Heart left ventricle (tissue), 13 donors: ENCODE data around the gene RTN3.

ENCODE experiments used
- POLR2A ChIP-seq, 2 donors: fragments of 450-650 bp; IDR thresholded peaks; one replicate each; pipeline ENCODE4 v1.6.1; 2017; ENCODE audit warnings: antibody characterized with exemption in 2 of 2, mild to moderate bottlenecking in 2 of 2, moderate library complexity in 2 of 2
- TF ChIP-seq, protein P1 (sequence below), 12 donors: fragments of 200-600 bp; sonication (generic) in 4 of 12; IDR thresholded peaks; one replicate each; pipeline versions ENCODE4 v1.5.0 to v1.8.0; 2018 to 2022; ENCODE audit warnings: antibody characterized with exemption in 12 of 12, mild to moderate bottlenecking in 5 of 12
- donor health status: ischemic (EF 13 %, LVEDD 7.1; RV severe dilation, severe dysfunction).
- donor health status: DM: no; HTN: yes; CAD: no.
- donor health status: DM: no; HTN: no; CAD: no.
- donor health status: ischemic (EF 25% LVEDD 6.9; RV normal size, moderate dysfunction).
- donor health status: ischemic (EF 25% LVEDD 5.7; RV mildly dilated, moderate dysfunction).
- donor health status: ischemic (EF 35%, LVEDD 5.7; RV mildly dilated, moderate dysfunction).
- donor health status: nonischemic (EF 11% LVEDD 7.7; RV severe dilation, severe dysfunction).
- donor health status: DM: yes; HTN: yes; CAD: no.
- donor health status: PGD.
- donor health status: ischemic (EF 29% LVEDD 5.4; RV normal size, mild dysfunction).
- donor health status: nonischemic (EF 23%, LVEDD 6.1; RV moderate dilation, normal function).

DNA sequence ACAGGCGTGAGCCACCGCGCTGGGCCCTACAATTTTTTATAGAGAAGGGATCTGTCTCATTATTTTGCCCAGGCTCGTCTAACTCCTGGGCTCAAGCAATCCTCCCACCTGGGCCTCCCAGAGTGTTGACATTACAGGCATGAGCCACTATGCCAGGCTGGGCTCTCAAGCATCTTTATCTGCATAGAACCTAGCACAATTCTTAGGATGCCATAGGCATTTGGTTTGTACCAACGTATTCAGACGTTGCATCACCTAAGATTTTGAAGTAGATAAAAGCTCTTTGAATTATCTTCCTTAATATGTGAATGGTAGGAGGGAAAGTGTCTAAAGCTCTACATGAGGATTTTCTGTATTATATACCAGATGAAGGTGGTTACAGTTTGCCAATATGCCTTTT lies 30.5 kb downstream of the RTN3 start:
- TF ChIP-seq, protein P1, sequence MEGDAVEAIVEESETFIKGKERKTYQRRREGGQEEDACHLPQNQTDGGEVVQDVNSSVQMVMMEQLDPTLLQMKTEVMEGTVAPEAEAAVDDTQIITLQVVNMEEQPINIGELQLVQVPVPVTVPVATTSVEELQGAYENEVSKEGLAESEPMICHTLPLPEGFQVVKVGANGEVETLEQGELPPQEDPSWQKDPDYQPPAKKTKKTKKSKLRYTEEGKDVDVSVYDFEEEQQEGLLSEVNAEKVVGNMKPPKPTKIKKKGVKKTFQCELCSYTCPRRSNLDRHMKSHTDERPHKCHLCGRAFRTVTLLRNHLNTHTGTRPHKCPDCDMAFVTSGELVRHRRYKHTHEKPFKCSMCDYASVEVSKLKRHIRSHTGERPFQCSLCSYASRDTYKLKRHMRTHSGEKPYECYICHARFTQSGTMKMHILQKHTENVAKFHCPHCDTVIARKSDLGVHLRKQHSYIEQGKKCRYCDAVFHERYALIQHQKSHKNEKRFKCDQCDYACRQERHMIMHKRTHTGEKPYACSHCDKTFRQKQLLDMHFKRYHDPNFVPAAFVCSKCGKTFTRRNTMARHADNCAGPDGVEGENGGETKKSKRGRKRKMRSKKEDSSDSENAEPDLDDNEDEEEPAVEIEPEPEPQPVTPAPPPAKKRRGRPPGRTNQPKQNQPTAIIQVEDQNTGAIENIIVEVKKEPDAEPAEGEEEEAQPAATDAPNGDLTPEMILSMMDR (IDR thresholded peaks at IDR 0.05), result no peak
- TF ChIP-seq POLR2A (IDR thresholded peaks at IDR 0.05), result no peak
